Inflammatory macrophage (primary cell): Measurements from ENCODE around the gene FRAS1.
"Not testable (repeated sequence)": the region's sequence is repeated elsewhere in the genome, so short reads cannot be mapped to it uniquely, and the experiment has no call there.

Experiments
- DNase-seq, 2 donors: peaks; one replicate each; pipeline ENCODE4 v3.0.0-alpha.2; 2020 to 2022

The FRAS1 gene

GRCh38 chr4:78057600-78058550 lies 752 bp downstream of the FRAS1 start:
- DNase-seq: peak in 1 of 2 donors; percentile 1

DNA sequence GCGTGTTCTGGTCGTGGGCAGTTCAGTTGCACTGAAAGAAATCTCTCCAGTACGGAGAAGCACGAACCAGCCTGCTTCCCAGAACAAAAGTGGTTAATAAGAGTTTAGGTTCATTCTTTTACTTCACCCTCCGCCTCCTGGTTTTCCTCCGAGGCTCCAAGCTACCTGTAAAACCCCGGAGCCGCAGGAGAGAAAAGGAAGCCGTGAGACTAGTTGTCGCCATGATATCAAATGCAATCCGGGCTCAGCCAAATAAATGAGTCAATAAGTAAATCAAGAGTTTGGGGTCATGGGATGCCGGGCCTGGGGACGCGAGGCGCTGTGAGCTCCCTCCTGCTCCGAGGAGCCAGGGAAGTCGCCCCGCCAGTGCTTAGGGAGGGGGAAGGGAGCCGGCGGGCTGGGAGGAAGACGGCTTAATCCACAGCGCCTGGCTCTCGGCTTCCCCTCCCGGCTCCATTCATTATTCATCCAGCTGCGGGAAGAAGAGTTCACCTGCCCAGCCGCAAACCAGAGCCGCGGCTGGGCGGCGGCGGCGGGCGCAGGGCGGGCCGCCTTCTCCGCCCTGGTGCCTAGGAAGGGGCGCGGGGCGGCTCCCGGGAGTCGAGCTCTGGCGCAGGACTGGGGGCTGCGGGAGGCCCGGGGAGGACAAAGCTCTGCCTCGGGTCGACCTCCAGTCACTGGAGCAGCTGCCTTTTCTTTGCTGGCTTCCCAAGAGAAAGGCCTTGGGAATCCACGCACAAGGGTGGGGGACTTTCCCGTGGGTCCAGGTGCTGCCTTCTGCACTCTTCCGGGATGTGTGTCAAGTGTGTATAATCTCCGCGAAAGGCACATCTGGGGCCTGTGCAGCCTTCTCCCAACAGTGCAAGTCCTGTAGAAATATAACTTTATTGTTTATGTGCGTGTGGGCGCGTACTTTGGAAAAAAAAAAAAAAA lies 1.7 kb downstream of the FRAS1 start:
- peak in 1 of 2 donors; percentile 8 for DNase-seq

GRCh38 chr4:78059524-78059889 lies 2.4 kb downstream of the FRAS1 start:
- peak in 1 of 2 donors; percentile 34 for DNase-seq

DNA sequence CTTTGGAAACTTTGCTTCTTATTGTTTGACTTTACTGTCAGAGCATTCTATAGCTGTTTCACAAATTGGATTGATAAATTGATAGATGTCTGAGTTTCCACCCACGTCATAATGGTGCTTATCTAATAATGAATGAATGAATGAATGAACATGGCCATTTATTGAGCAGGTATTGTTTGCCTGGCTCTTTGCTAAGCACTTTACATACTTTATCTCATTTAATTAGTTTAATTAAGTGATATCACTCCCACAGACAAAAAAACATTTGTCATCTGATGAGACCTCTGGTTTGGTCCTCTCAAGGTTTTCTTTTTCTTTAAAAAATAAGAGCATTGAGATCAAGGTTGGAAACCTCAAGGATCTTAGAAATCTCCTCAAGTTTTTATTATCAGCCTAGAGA lies 2.8 kb downstream of the FRAS1 start:
- DNase-seq: no peak

DNA sequence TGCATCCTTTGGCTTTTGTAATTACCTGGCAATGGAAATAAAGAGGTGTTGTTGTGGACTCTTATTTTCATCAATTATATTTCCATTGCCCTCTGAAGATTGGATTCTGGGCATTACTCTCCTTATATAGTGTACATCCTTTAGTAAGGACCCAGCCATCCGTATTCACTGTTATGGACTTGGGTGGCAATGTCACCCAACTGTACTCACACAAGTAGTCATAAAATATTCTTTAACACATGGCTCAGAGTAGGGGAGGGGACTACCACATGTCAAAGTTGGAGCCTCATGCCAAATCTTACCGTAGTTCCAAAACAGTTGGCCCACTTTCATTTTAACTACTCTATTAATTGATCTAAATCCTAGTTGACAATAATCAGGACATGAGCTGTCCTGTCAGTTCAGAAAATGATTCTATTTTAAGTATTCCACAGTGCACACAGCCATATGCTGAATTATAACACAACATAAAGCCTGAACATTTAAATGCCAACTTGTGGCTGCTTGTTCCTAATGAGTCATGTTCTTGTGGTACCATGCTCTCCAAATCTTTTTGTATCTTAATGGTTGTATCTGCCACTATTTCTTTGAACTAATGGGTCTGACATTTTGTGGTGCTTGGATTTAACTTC lies 4.9 kb downstream of the FRAS1 start:
- no peak for DNase-seq

GRCh38 chr4:78065508-78066192 lies 8.5 kb downstream of the FRAS1 start:
- DNase-seq: no peak

- DNase-seq: no peak
Observed at GRCh38 chr4:78068481-78068880, 11.4 kb downstream of the FRAS1 start.

DNA sequence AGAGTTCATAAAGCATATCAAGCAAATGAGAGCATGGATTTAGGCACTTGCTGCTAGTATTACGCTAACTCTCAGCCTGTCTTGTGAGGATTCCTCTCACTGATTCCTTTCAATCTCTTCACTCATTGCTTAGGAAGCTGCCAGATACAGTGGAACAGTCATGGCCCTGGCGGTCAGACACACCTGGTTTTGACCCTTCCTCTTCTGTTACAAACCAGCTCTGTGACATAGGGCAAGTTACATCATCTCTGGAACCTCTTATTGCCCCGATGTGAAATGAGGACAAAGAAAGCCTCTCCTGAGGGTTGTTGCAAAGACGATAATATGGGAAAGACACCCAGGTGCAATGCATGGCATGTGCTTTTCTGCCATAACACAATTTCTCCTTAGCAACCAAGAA lies 12.2 kb downstream of the FRAS1 start:
- DNase-seq: no peak

- no peak for DNase-seq
Observed at GRCh38 chr4:78069859-78070258, 12.7 kb downstream of the FRAS1 start.

DNA sequence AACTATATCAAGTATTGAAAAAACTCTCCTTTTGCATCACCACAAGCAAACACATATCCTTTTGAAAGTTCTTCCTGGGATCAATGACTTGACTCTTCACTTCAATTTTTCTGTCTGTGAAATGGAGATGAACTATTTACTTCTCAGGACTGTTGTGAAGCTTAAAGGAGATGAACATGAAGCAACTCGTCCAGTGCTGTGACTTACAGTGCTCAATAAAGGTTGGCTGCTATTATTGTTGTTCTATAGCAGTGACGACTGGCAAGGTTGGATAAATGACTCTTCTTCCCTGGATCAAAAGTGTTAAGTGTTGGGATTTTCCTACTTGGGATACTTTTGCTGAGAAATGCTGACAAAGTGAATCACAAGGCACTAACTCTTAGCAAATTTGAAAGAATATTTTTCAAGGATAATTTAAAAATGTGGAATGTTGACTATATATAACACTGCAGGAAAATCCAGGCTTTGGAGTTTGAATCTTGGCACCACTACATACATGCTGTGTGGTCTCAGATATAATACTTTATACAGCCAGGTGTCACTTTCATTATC lies 13.7 kb downstream of the FRAS1 start:
- DNase-seq: no peak

DNA sequence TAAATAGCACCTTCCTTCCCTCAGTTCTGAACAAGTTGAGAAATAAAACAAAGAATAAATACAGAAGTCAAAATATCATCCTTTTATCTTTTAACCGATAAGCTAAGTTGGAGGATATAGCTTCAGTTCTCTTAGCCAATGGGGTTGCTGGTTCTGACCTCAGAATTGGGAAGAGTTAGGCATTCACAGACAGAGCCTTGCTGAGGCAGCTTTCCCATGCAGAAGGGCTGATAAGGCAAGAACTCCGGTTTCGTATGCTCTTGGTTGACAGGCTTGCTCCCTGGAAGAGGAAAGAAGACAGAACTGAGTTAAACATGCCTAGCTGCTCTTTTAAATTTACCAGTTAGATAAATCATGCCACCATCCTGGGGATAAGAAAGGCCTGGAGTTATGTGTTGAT lies 17.6 kb downstream of the FRAS1 start:
- DNase-seq: no peak

- DNase-seq: no peak
Observed at GRCh38 chr4:78075986-78076385, 18.9 kb downstream of the FRAS1 start.

DNA sequence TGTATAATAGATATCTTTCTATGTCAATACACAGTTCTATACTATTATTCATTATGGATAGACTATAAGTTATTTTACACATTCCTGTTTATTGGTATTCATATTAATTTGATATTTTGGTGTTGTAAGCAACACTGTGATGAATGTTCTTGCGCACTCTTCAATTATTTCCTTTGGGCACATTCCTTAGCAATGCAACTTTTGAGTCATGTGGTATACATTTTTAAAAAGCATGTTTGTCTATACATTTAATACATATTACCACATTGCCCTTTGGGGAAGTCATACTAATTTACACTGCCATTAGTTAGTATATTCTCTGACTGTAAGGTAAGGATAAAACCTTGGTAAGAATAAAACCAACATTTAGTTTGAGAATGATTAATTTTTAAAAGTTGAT lies 21.0 kb downstream of the FRAS1 start:
- no peak for DNase-seq

DNA sequence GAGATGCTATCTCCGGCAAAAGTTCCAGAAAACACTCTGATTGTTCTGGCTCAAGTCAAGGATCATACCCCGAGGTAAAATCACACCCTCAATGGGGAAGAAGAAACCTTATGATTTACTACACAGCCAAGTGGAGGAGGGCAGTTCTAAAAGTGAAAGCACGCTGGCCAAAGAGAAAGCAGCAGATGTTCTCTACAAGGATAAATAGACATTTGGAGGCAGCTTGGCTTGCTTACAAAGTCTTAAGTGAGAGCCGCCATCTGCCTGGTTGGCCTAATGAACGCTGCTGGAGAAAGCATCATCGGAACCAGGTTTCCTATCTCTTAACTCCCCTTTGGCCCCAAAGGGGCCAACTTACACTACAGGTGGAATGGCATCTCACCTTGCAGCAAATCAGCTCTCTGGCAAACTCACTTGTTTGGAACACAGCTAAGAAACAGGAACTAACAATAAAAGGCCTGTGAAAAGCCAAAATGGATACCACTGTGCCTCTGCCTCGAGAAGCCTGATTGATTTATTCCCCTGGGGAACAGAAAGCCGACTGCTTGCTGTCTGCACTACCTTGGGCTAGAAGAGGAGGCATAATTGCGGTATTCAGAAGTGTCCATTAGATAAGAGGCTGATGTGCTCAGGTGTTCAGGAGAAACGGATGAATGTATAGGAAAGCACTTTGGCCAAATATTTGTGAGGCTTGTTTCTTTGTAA lies 22.8 kb downstream of the FRAS1 start:
- no peak for DNase-seq

DNA sequence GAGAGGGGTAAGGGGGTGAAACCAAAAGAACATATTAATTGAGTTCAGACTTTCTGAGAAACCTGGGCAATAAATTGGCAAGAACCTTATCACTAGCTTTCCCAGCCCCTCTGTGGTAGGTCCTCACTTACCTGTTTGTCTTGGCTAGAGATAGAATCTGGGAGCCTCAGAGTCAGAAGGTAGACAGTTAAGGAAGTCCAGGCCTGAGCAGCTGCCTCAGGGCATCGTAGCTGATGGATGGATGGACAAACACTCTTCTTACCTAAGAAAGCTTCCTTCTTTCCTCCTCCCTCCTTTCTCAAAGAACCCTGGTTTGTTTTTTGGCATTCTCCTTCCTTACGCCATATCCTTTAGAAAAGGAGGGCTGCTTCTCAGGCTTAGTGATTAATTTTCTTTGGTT lies 24.4 kb downstream of the FRAS1 start:
- DNase-seq: no peak

GRCh38 chr4:78083035-78083434 lies 25.9 kb downstream of the FRAS1 start:
- DNase-seq: no peak

DNA sequence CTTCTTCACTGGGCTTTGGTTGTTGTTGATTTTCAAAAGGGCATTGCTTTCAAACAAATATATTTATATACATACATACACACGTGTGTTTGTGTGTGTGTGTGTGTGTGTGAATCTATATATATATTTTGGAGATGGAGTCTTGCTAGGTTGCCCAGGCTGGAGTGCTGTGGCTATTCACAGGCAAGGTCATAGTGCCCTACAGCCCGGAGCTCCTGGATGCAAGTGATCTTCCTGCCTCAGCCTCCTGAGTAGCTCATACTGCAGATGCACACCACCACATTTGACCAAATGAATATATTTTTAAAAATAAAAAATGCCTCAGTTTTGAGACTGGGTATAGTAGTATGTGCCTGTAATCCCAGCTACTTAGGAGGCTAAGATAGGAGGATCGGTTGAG lies 34.4 kb downstream of the FRAS1 start:
- DNase-seq: no peak

DNA sequence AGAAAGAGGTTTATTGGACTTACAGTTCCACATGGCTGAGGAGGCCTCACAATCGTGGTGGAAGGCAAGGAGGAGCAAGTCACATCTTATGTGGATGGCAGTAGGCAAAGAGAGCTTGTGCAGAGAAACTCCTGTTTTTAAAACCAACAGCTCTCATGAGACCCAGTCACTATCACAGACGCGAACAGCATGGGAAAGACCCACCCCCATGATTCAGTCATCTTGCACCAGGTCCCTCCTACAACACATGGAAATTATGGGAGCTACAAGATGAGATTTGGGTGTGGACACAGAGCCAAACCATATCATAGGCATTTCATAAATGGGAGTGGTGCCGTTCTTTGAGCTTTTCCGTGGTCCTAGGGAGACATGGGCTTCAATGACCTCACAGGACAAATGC lies 35.2 kb downstream of the FRAS1 start:
- DNase-seq: not testable (repeated sequence)

DNA sequence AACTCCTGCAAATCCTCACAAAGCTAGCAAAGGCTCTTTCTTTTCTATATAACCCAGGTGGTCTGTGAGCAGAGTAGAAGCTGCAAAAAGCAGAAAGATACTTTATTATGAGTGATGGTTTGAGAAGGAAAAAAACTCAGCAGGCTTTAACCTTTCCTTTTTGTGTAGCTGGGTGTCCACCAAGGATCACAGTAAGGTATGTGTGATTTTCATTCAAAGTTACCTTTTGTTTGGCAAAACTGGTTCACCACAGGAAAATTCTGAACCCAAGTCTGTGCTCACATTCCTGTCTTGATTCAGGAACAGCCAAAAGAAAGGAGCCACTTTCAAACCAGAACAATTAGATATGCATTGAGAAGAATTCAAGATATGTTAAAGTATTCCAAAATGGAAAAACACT lies 35.7 kb downstream of the FRAS1 start:
- no peak for DNase-seq

DNA sequence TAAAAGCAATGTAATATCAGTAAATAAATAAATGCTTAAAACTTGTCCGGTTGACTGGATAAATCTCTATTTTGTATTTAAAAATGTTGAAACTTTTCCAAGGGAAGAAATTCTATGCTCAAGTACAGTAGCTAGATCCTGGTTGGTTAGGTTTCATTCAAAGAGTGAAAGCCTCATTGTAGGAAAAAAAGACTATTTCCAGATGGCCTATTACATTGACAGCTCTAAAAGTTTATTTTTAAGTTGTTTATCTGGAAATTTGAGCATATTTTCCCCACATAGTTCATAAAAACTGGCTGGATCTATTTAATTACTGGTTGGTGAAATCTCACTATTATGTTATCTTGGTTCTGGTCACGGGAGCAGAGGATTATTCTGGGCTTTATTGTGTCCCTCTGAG lies 38.0 kb downstream of the FRAS1 start:
- DNase-seq: no peak

- no peak for DNase-seq
Observed at GRCh38 chr4:78099058-78099457, 41.9 kb downstream of the FRAS1 start.
